MM.1S (cell line): ENCODE results near the gene RPL27.

Experiments
- DNase-seq: peaks from one replicate; pipeline ENCODE4 v3.0.0-alpha.2; 2015
- H2AFZ ChIP-seq: fragments of 300-600 bp; sonication (generic); 2 replicates; pipeline ENCODE4 v1.6.0; 2016; ENCODE audit warnings: antibody characterized with exemption, low read length
- H3F3A ChIP-seq: fragments of 300-600 bp; sonication (generic); 2 replicates; pipeline ENCODE4 v1.6.1; 2016; ENCODE audit warnings: mild to moderate bottlenecking, antibody characterized with exemption, low read length, moderate library complexity, mixed read lengths; ENCODE audit not compliant: insufficient read depth
- H3K27ac ChIP-seq: fragments of 300-600 bp; sonication (generic); 2 replicates; pipeline ENCODE4 v1.5.1; 2016; ENCODE audit warnings: mild to moderate bottlenecking, low read length
- H3K27me3 ChIP-seq: fragments of 300-600 bp; sonication (generic); replicated peaks from 2 replicates; pipeline ENCODE4 v1.6.0; 2016; ENCODE audit warnings: low read length; ENCODE audit not compliant: insufficient read depth
- H3K36me3 ChIP-seq: fragments of 300-600 bp; sonication (generic); replicated peaks from 2 replicates; pipeline ENCODE4 v1.6.1; 2016; ENCODE audit warnings: mild to moderate bottlenecking, low read length, mixed read lengths; ENCODE audit not compliant: insufficient read depth
- H3K4me1 ChIP-seq: fragments of 300-600 bp; sonication (generic); 2 replicates; pipeline ENCODE4 v1.6.1; 2016; ENCODE audit warnings: low read length, mixed read lengths
- H3K4me2 ChIP-seq: fragments of 300-600 bp; sonication (generic); 2 replicates; pipeline ENCODE4 v1.6.0; 2016; ENCODE audit warnings: low read depth, low read length
- H3K4me3 ChIP-seq: fragments of 300-600 bp; sonication (generic); 2 replicates; pipeline ENCODE4 v1.5.1; 2016; ENCODE audit warnings: low read length, mixed read lengths
- H3K79me2 ChIP-seq: fragments of 300-600 bp; sonication (generic); 2 replicates; pipeline ENCODE4 v1.6.1; 2016; ENCODE audit warnings: mixed run types, low read length, mixed read lengths
- H3K9ac ChIP-seq: fragments of 300-600 bp; sonication (generic); 2 replicates; pipeline ENCODE4 v1.6.1; 2016; ENCODE audit warnings: low read length, mixed read lengths
- H3K9me2 ChIP-seq: fragments of 300-600 bp; sonication (generic); replicated peaks from 2 replicates; pipeline ENCODE4 v1.6.1; 2016; ENCODE audit warnings: mild to moderate bottlenecking, low read length, mixed read lengths; ENCODE audit not compliant: insufficient read depth
- H3K9me3 ChIP-seq: fragments of 300-600 bp; sonication (generic); replicated peaks from 2 replicates; pipeline ENCODE4 v1.6.1; 2016; ENCODE audit warnings: mild to moderate bottlenecking, low read length, mixed read lengths; ENCODE audit not compliant: insufficient read depth
- H4K20me1 ChIP-seq: fragments of 300-600 bp; sonication (generic); 2 replicates; pipeline ENCODE4 v1.6.1; 2016; ENCODE audit warnings: mild to moderate bottlenecking, low read length, moderate library complexity, mixed read lengths; ENCODE audit not compliant: insufficient read depth
- EZH2 ChIP-seq: fragments of 300-600 bp; sonication (generic); optimal IDR thresholded peaks from 2 replicates; pipeline ENCODE3; 2017; ENCODE audit warnings: low read depth, mild to moderate bottlenecking, antibody characterized with exemption, low read length, mixed read lengths
- EZH2phosphoT487 ChIP-seq: fragments of 300-600 bp; sonication (generic); IDR thresholded peaks from 2 replicates; pipeline ENCODE4 v1.6.1; 2018; ENCODE audit warnings: antibody characterized with exemption, low read length
- TF ChIP-seq, protein P1 (sequence below): fragments of 300-600 bp; sonication (generic); IDR thresholded peaks from 2 replicates; pipeline ENCODE4 v1.5.1; 2016; ENCODE audit warnings: antibody characterized with exemption, low read length, mixed read lengths

The RPL27 gene

DNA sequence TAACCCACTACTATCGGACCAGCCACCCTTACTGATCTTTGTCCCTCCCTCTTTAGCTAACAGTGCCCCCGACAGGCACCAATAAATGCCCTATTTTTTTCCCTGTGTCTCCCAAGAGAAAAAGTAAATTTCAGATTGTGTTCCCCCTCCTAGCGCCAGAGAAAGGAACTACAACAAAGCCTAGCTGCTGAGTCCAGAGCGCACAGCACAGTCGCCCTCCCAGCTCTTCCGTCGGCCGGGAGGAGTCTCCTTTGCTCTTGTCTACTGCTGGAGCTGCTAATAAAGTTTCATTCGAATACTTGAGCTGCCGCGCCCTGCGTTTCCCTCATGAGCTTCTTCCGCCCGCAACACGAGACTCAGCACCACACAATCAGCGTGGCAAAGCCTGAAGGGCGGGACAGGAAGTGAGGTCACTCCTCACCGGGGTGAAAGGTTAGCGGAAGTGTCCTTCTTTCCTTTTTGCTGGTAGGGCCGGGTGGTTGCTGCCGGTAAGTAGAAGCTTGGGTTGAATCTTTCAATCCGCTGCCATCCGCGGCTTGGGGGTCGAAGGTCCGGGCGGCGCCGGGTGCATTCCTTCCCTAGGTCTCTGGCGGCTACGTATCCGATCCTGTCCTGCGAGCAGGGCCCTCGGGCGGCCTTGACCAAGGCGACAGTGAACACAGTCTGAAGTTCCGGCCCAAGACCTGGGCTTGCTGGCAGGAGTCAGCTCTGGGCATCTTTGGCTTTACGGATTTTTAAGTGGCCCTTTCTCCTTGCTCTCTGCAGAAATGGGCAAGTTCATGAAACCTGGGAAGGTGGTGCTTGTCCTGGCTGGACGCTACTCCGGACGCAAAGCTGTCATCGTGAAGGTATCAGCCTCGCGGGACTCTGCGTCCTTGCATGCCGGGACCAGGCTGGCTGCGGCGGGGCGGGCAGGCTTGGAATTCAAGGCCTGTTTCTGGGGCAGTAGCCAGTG, at the start of gene RPL27:
Gene RPL27, plus strand, starts transcription at position 436 of the 955 bp plus-strand sequence. Its CDS starts 332 bp downstream, at position 768.
- no peaks in the 10 kb centered on the region for H3K27me3 ChIP-seq
- H3F3A ChIP-seq, result peaks cover 49% of the 10 kb centered on the region
- H3K79me2 ChIP-seq, result peaks cover 27% of the 10 kb centered on the region
- DNase-seq, result peak; percentile 100
- peaks cover 14% of the 10 kb centered on the region for H3K4me1 ChIP-seq
- 0 out of 2 replicates have a peak, but pooled peaks cover under 1% of the 10 kb centered on the region for H4K20me1 ChIP-seq
- TF ChIP-seq, protein P1, sequence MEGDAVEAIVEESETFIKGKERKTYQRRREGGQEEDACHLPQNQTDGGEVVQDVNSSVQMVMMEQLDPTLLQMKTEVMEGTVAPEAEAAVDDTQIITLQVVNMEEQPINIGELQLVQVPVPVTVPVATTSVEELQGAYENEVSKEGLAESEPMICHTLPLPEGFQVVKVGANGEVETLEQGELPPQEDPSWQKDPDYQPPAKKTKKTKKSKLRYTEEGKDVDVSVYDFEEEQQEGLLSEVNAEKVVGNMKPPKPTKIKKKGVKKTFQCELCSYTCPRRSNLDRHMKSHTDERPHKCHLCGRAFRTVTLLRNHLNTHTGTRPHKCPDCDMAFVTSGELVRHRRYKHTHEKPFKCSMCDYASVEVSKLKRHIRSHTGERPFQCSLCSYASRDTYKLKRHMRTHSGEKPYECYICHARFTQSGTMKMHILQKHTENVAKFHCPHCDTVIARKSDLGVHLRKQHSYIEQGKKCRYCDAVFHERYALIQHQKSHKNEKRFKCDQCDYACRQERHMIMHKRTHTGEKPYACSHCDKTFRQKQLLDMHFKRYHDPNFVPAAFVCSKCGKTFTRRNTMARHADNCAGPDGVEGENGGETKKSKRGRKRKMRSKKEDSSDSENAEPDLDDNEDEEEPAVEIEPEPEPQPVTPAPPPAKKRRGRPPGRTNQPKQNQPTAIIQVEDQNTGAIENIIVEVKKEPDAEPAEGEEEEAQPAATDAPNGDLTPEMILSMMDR, result peak; percentile 80
- TF ChIP-seq EZH2phosphoT487, result no peak
- H3K9ac ChIP-seq, result peak within 1 kb of the TSS; percentile 98
- peak within 1 kb of the TSS; percentile 95 for H3K4me3 ChIP-seq
- H3K9me3 ChIP-seq, result no peaks in the 10 kb centered on the region
- peak within 1 kb of the TSS; percentile 75 for H3K4me2 ChIP-seq
- H3K36me3 ChIP-seq, result peaks cover 15% of the 10 kb centered on the region
- H3K9me2 ChIP-seq, result no peaks in the 10 kb centered on the region
- peak within 1 kb of the TSS; percentile 39 for H2AFZ ChIP-seq
- H3K27ac ChIP-seq, result peak within 1 kb of the TSS; percentile 79

DNA sequence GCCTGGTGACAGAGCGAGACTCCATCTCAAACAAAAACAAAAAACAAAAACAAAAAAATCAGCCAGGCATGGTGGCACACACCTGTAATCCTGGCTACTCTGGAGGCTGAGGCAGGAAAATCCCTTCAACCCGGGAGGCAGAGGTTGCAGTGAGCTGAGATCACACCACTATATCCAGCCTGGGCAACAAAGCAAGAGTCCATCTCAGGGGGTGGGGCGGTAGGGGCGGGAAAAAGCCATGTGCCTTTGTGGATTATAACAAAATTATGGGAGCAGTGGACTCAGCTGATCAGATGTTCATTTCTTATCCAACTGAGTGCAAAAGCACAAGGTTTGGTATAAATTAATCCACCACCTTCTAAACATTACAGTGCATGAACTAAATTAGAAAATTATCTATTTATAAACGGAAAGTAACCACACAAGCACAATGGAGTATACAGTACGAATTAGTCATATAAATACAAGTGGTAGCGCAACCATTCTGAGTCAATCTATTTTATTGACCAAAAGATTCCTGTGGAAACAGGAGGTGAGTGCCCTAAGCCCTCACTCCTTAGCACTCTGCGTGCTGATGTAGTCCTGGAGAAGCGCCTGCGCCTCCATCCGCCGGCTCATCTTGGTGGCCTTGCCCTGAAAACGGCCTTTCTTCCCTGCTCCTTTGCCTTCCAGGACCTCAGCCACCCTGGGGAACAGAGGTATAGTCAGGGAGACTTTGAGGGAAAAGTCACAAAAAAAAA, 48.0 kb upstream of the RPL27 start:
- Histone ChIP-seq H3K4me1 (no peaks in the 10 kb centered on the region), H3K79me2 (no peaks in the 10 kb centered on the region), H3K4me2 (no peak overlapping the region), H3K27me3 (no peaks in the 10 kb centered on the region), H3K9me3 (no peaks in the 10 kb centered on the region), H3F3A (no peaks in the 10 kb centered on the region), H4K20me1 (no peaks in the 10 kb centered on the region), H2AFZ (no peak overlapping the region), H3K9ac (no peak overlapping the region), H3K4me3 (no peak overlapping the region), H3K36me3 (0 out of 2 replicates have a peak, but pooled peaks cover 3% of the 10 kb centered on the region), H3K27ac (no peak overlapping the region), H3K9me2 (no peaks in the 10 kb centered on the region)
- TF ChIP-seq, protein P1, result no peak
- TF ChIP-seq EZH2phosphoT487 (no peak), EZH2 (no peak)
- DNase-seq, result no peak

DNA sequence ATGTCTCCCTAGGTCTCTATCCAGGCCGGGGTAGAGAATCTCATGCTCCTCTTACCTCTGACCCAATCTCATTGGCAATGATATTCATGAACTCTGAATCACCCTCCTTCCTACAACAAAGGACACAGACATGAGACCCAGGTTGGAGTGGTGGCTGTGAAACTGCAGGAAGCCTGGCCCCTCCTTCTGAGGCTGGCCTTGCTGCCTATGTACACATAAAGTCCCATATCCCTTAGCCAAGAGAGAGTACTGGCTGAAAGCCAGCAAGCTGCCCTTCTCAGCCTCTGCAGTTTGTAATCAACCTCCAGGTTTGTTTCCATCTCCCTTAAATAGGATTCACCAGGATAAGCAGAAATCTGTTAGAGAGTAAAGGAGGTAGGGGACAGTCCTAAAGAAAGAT, 44.5 kb upstream of the RPL27 start:
- H3K27me3 ChIP-seq, result no peaks in the 10 kb centered on the region
- H3K4me2 ChIP-seq, result no peak overlapping the region
- H3K9me2 ChIP-seq, result no peaks in the 10 kb centered on the region
- TF ChIP-seq EZH2phosphoT487, result no peak
- TF ChIP-seq EZH2, result no peak
- TF ChIP-seq, protein P1, result no peak
- H3K36me3 ChIP-seq, result peaks cover 3% of the 10 kb centered on the region
- no peak overlapping the region for H2AFZ ChIP-seq
- H3F3A ChIP-seq, result no peaks in the 10 kb centered on the region
- no peak overlapping the region for H3K9ac ChIP-seq
- H3K27ac ChIP-seq, result no peak overlapping the region
- no peak for DNase-seq
- no peaks in the 10 kb centered on the region for H3K9me3 ChIP-seq
- no peak overlapping the region for H3K4me3 ChIP-seq
- H4K20me1 ChIP-seq, result no peaks in the 10 kb centered on the region
- H3K79me2 ChIP-seq, result no peaks in the 10 kb centered on the region
- H3K4me1 ChIP-seq, result no peaks in the 10 kb centered on the region
